ENCODE measurements around the gene DGCR6L. TPM values are rescaled to one million over a fixed set of nuclear protein-coding genes. Genes with fewer than 3 reads are reported as not detected.
"Not testable (repeated sequence)": the region's sequence is repeated elsewhere in the genome, so short reads cannot be mapped to it uniquely, and the experiment has no call there.

Gene DGCR6L
- total RNA-seq, 1 donor from 2014 or later, result 29.0 TPM

GRCh38 chr22:20355939-20356636 lies 36.2 kb upstream of the DGCR6L start:
- H3K4me3 Mint-ChIP-seq (ENCODE audit: low read depth); DNase-seq (ENCODE audit: low spot score); H3K27ac Mint-ChIP-seq; intact Hi-C loops (cut with micrococcal nuclease); H3K36me3 Mint-ChIP-seq (ENCODE audit: low read depth); H3K27me3 Mint-ChIP-seq (ENCODE audit: low read depth); H3K4me1 Mint-ChIP-seq (ENCODE audit: low read depth); H3K9me3 Mint-ChIP-seq: not testable (repeated sequence)

DNA sequence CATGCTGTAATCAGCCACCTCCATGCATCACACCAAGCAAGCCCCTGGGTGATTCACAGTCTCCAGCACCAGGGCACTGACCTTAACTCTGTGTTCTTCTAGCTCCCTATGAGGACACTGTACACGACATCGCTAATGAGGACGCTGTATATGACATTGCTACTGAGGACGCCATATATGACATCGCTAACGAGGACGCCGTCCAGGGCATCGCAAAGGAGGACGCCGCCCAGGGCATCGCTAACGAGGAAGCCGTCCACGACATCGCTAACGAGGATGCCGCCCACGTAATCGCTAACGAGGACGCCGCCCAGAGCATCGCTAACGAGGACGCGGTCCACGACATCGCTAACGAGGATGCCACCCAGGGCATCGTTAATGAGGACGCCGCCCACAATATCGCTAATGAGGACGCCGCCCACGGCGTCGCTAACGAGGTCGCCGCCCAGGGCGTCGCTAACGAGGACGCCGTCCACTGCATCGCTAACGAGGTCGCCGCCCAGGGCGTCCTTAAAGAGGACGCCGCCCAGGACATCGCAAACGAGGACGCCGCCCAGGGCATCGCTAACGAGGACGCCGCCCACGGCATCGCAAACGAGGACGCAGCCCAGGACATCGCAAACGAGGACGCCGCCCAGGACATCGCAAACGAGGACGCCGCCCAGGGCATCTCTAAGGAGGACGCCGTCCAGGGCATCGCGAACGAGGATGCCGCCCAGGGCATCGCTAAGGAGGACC lies 34.5 kb upstream of the DGCR6L start:
- DNase-seq (ENCODE audit: low spot score), result no peak
- H3K4me3 Mint-ChIP-seq (ENCODE audit: low read depth), result no peak overlapping the region
- no peaks in the 10 kb centered on the region for H3K4me1 Mint-ChIP-seq (ENCODE audit: low read depth)
- H3K36me3 Mint-ChIP-seq (ENCODE audit: low read depth), result no peaks in the 10 kb centered on the region
- intact Hi-C loops (cut with micrococcal nuclease), result no loop called here
- H3K9me3 Mint-ChIP-seq, result no peaks in the 10 kb centered on the region
- H3K27ac Mint-ChIP-seq, result no peak overlapping the region
- H3K27me3 Mint-ChIP-seq (ENCODE audit: low read depth), result no peaks in the 10 kb centered on the region

DNA sequence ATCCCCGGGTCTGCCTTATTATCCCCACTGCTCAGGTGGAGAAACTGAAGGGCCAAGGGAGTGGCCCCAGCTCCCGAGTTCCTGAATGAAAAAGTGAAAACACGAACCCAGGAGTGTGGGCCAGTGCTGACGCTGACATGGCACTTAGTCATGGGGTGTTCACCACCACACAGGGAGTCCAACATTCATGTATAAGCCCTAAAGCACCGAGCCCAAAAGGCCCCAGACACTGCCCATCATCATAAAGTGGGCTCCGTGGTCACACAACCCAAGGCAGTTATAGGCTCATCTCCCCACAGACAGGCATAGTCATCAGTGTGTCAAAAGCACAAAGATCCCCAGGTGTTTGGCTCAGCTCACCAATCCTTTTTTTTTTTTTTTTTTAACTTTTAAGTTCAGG lies 32.7 kb upstream of the DGCR6L start:
- H3K27ac Mint-ChIP-seq; H3K27me3 Mint-ChIP-seq (ENCODE audit: low read depth); H3K9me3 Mint-ChIP-seq; intact Hi-C loops (cut with micrococcal nuclease); H3K36me3 Mint-ChIP-seq (ENCODE audit: low read depth); H3K4me3 Mint-ChIP-seq (ENCODE audit: low read depth); DNase-seq (ENCODE audit: low spot score); H3K4me1 Mint-ChIP-seq (ENCODE audit: low read depth): not testable (repeated sequence)

- H3K4me1 Mint-ChIP-seq (ENCODE audit: low read depth); DNase-seq (ENCODE audit: low spot score); H3K36me3 Mint-ChIP-seq (ENCODE audit: low read depth); H3K4me3 Mint-ChIP-seq (ENCODE audit: low read depth); H3K9me3 Mint-ChIP-seq; H3K27ac Mint-ChIP-seq; intact Hi-C loops (cut with micrococcal nuclease); H3K27me3 Mint-ChIP-seq (ENCODE audit: low read depth): not testable (repeated sequence)
These were observed 26.7 kb upstream of the DGCR6L start for GRCh38 chr22:20346553-20346952.

DNA sequence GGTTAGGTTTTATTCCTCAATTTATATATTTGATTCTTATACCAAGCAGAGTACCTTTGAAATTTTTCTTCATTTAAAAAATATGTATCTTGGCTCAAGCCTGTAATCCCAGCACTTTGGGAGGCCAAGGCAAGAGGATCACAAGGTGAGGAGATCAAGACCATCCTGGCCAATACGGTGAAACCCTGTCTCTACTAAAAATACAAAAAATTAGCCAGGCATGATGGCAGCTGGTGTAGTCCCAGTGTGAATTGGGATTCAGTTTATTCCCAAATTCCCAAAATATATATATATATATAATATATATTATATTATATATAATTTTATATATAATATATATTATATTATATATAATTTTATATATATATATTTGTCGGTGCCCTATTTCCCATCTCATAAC lies 18.4 kb upstream of the DGCR6L start:
- H3K4me3 Mint-ChIP-seq (ENCODE audit: low read depth); H3K36me3 Mint-ChIP-seq (ENCODE audit: low read depth); H3K4me1 Mint-ChIP-seq (ENCODE audit: low read depth); intact Hi-C loops (cut with micrococcal nuclease); H3K27me3 Mint-ChIP-seq (ENCODE audit: low read depth); H3K9me3 Mint-ChIP-seq; H3K27ac Mint-ChIP-seq; DNase-seq (ENCODE audit: low spot score): not testable (repeated sequence)

- DNase-seq (ENCODE audit: low spot score); H3K27ac Mint-ChIP-seq; H3K9me3 Mint-ChIP-seq; H3K4me1 Mint-ChIP-seq (ENCODE audit: low read depth); intact Hi-C loops (cut with micrococcal nuclease); H3K36me3 Mint-ChIP-seq (ENCODE audit: low read depth); H3K27me3 Mint-ChIP-seq (ENCODE audit: low read depth); H3K4me3 Mint-ChIP-seq (ENCODE audit: low read depth): not testable (repeated sequence)
These were observed 17.9 kb upstream of the DGCR6L start for GRCh38 chr22:20337807-20338206.

- intact Hi-C loops (cut with micrococcal nuclease); H3K4me3 Mint-ChIP-seq (ENCODE audit: low read depth); H3K27me3 Mint-ChIP-seq (ENCODE audit: low read depth); H3K4me1 Mint-ChIP-seq (ENCODE audit: low read depth); H3K36me3 Mint-ChIP-seq (ENCODE audit: low read depth); H3K27ac Mint-ChIP-seq; DNase-seq (ENCODE audit: low spot score); H3K9me3 Mint-ChIP-seq: not testable (repeated sequence)
These were observed 16.7 kb upstream of the DGCR6L start for GRCh38 chr22:20336561-20336960.

GRCh38 chr22:20328569-20328930 lies 8.7 kb upstream of the DGCR6L start:
- H3K9me3 Mint-ChIP-seq; DNase-seq (ENCODE audit: low spot score); H3K36me3 Mint-ChIP-seq (ENCODE audit: low read depth); intact Hi-C loops (cut with micrococcal nuclease); H3K27me3 Mint-ChIP-seq (ENCODE audit: low read depth): not testable (repeated sequence)
- H3K4me1 Mint-ChIP-seq (ENCODE audit: low read depth), result peaks cover 14% of the 10 kb centered on the region
- H3K27ac Mint-ChIP-seq, result peak overlapping the region; percentile 91
- H3K4me3 Mint-ChIP-seq (ENCODE audit: low read depth), result peak overlapping the region; percentile 42

GRCh38 chr22:20325996-20326395 lies 6.1 kb upstream of the DGCR6L start:
- DNase-seq (ENCODE audit: low spot score); H3K4me3 Mint-ChIP-seq (ENCODE audit: low read depth); H3K9me3 Mint-ChIP-seq; H3K36me3 Mint-ChIP-seq (ENCODE audit: low read depth); H3K27me3 Mint-ChIP-seq (ENCODE audit: low read depth); intact Hi-C loops (cut with micrococcal nuclease): not testable (repeated sequence)
- peak overlapping the region; percentile 33 for H3K27ac Mint-ChIP-seq
- H3K4me1 Mint-ChIP-seq (ENCODE audit: low read depth), result peaks cover 30% of the 10 kb centered on the region

- H3K27me3 Mint-ChIP-seq (ENCODE audit: low read depth), result no peaks in the 10 kb centered on the region
- H3K36me3 Mint-ChIP-seq (ENCODE audit: low read depth), result peaks cover 3% of the 10 kb centered on the region
- no peak overlapping the region for H3K4me3 Mint-ChIP-seq (ENCODE audit: low read depth)
- peaks cover 36% of the 10 kb centered on the region for H3K4me1 Mint-ChIP-seq (ENCODE audit: low read depth)
- peak; percentile 38 for DNase-seq (ENCODE audit: low spot score)
- peak overlapping the region; percentile 92 for H3K27ac Mint-ChIP-seq
- no peaks in the 10 kb centered on the region for H3K9me3 Mint-ChIP-seq
- intact Hi-C loops (cut with micrococcal nuclease), result no loop called here
These were observed 4.3 kb upstream of the DGCR6L start for GRCh38 chr22:20324139-20324516.

- DNase-seq (ENCODE audit: low spot score), result peak; percentile 7
- Mint-ChIP-seq H3K27ac (peak overlapping the region; percentile 29), H3K4me1 (ENCODE audit: low read depth) (peaks cover 42% of the 10 kb centered on the region), H3K4me3 (ENCODE audit: low read depth) (peak overlapping the region; percentile 93)
- intact Hi-C loops (cut with micrococcal nuclease), result loop anchor here (2.0 kb wide), 1 partner anchor 23 kb away; no protein-coding TSS in a partner anchor
- H3K27me3 Mint-ChIP-seq (ENCODE audit: low read depth); H3K36me3 Mint-ChIP-seq (ENCODE audit: low read depth); H3K9me3 Mint-ChIP-seq: not testable (repeated sequence)
These were observed 1.8 kb upstream of the DGCR6L start for GRCh38 chr22:20321552-20322211.

- Mint-ChIP-seq H3K4me3 (ENCODE audit: low read depth) (peak overlapping the region; percentile 93), H3K4me1 (ENCODE audit: low read depth) (peaks cover 41% of the 10 kb centered on the region), H3K27ac (peak overlapping the region; percentile 70)
- not testable (repeated sequence) for H3K27me3 Mint-ChIP-seq (ENCODE audit: low read depth); H3K36me3 Mint-ChIP-seq (ENCODE audit: low read depth); H3K9me3 Mint-ChIP-seq
- peak; percentile 9 for DNase-seq (ENCODE audit: low spot score)
- intact Hi-C loops (cut with micrococcal nuclease), result loop anchor here (2.0 kb wide), 1 partner anchor 22 kb away; no protein-coding TSS in a partner anchor
These were observed 1.0 kb upstream of the DGCR6L start for GRCh38 chr22:20320659-20321551.
